ENCODE results near the gene GPC1. TPM values are rescaled to one million over a fixed set of nuclear protein-coding genes. Genes with fewer than 3 reads are reported as not detected.

The GPC1 gene, protein sequence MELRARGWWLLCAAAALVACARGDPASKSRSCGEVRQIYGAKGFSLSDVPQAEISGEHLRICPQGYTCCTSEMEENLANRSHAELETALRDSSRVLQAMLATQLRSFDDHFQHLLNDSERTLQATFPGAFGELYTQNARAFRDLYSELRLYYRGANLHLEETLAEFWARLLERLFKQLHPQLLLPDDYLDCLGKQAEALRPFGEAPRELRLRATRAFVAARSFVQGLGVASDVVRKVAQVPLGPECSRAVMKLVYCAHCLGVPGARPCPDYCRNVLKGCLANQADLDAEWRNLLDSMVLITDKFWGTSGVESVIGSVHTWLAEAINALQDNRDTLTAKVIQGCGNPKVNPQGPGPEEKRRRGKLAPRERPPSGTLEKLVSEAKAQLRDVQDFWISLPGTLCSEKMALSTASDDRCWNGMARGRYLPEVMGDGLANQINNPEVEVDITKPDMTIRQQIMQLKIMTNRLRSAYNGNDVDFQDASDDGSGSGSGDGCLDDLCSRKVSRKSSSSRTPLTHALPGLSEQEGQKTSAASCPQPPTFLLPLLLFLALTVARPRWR
- 49.0 and 65.5 TPM in 2 replicates for polyA plus RNA-seq (2012; rRNA removed)
- polyA plus RNA-seq (2012; cell fraction: cytosol; rRNA removed): 25.9 and 50.4 TPM in 2 replicates
- 183 TPM in 2 replicates for polyA plus RNA-seq (2012; cell fraction: nucleus; rRNA removed)

DNA sequence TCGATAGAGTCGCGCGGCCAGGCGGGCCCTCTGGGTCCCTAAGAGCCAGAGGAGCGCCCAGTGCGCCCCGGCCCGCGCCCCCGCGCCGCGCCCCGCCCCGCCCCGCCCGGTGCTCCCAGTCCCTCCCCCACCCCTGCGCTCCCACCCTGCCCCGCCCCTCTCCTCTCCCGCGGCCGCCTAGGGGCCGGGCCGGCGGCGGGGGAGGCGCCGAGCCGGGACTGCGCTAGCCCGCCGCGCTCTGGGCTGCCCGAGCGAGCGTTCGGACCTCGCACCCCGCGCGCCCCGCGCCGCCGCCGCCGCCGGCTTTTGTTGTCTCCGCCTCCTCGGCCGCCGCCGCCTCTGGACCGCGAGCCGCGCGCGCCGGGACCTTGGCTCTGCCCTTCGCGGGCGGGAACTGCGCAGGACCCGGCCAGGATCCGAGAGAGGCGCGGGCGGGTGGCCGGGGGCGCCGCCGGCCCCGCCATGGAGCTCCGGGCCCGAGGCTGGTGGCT, at the start of gene GPC1:
TSS of gene GPC1 (plus strand) at position 207 of the 491 bp plus-strand sequence. CDS start at position 463, 256 bp downstream.
- peak within 1 kb of the TSS; percentile 81 to 92 for H3K4me3 ChIP-seq (ENCODE audit: low read depth in 2 of 2, low read length in 1 of 2)
- TF ChIP-seq EP300 (IDR thresholded peaks at IDR 0.05; ENCODE audit: borderline replicate concordance in 1 of 2, low read depth in 1 of 2, low read length in 1 of 2) (0 out of 4 replicates have a peak, but pooled peaks of 1 of the 2 experiments have one; percentile 1), GABPA (IDR thresholded peaks at IDR 0.05; ENCODE audit: low read depth) (no peak), TEAD4 (IDR thresholded peaks at IDR 0.05; ENCODE audit: borderline replicate concordance, insufficient read depth) (no peak), FOSL2 (IDR thresholded peaks at IDR 0.05; ENCODE audit: borderline replicate concordance, low read depth) (no peak), NFIC (IDR thresholded peaks at IDR 0.05; ENCODE audit: borderline replicate concordance) (no peak), RXRA (IDR thresholded peaks at IDR 0.05; ENCODE audit: borderline replicate concordance, low read depth) (no peak), NRF1 (IDR thresholded peaks at IDR 0.05; ENCODE audit: low read depth, low read length) (peak; percentile 8; the same call in 1 of the 2 replicates), EZH2phosphoT487 (IDR thresholded peaks at IDR 0.05; ENCODE audit: borderline replicate concordance, low read depth) (no peak)
- TF ChIP-seq, protein P1, sequence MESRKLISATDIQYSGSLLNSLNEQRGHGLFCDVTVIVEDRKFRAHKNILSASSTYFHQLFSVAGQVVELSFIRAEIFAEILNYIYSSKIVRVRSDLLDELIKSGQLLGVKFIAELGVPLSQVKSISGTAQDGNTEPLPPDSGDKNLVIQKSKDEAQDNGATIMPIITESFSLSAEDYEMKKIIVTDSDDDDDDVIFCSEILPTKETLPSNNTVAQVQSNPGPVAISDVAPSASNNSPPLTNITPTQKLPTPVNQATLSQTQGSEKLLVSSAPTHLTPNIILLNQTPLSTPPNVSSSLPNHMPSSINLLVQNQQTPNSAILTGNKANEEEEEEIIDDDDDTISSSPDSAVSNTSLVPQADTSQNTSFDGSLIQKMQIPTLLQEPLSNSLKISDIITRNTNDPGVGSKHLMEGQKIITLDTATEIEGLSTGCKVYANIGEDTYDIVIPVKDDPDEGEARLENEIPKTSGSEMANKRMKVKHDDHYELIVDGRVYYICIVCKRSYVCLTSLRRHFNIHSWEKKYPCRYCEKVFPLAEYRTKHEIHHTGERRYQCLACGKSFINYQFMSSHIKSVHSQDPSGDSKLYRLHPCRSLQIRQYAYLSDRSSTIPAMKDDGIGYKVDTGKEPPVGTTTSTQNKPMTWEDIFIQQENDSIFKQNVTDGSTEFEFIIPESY (IDR thresholded peaks at IDR 0.05; ENCODE audit: borderline replicate concordance, low read depth): no peak
- TF ChIP-seq, protein P2, sequence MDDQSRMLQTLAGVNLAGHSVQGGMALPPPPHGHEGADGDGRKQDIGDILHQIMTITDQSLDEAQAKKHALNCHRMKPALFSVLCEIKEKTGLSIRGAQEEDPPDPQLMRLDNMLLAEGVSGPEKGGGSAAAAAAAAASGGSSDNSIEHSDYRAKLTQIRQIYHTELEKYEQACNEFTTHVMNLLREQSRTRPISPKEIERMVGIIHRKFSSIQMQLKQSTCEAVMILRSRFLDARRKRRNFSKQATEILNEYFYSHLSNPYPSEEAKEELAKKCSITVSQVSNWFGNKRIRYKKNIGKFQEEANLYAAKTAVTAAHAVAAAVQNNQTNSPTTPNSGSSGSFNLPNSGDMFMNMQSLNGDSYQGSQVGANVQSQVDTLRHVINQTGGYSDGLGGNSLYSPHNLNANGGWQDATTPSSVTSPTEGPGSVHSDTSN (IDR thresholded peaks at IDR 0.05): no peak
- TF ChIP-seq, protein P3, sequence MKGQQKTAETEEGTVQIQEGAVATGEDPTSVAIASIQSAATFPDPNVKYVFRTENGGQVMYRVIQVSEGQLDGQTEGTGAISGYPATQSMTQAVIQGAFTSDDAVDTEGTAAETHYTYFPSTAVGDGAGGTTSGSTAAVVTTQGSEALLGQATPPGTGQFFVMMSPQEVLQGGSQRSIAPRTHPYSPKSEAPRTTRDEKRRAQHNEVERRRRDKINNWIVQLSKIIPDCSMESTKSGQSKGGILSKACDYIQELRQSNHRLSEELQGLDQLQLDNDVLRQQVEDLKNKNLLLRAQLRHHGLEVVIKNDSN (IDR thresholded peaks at IDR 0.05; ENCODE audit: borderline replicate concordance, low read depth): no peak
- no peaks in the 10 kb centered on the region for H3K9me2 ChIP-seq
- peak within 1 kb of the TSS; percentile 87 for H3K9ac ChIP-seq
- no CpG with 5 or more reads among the region's 77 CpGs for WGBS (ENCODE audit: low lambda C conversion rate)
- peak within 1 kb of the TSS; percentile 100 for H3K4me2 ChIP-seq
- H3K36me3 ChIP-seq (replicated peaks in 1 of 2; ENCODE audit: control insufficient read depth in 1 of 2, insufficient read depth in 2 of 2, low read length in 1 of 2): no peaks in the 10 kb centered on the region
- H2AFZ ChIP-seq (ENCODE audit: low read depth): peak within 1 kb of the TSS; percentile 86
- CTCF ChIA-PET: interaction anchor here (0.9 to 2.1 kb wide), 11 partner anchors 10 to 292 kb away, joined by 3 to 29 read pairs (median 6); no protein-coding TSS in a partner anchor
- H3K27ac ChIP-seq (ENCODE audit: low read depth in 2 of 2, low read length in 1 of 2): peak within 1 kb of the TSS; percentile 66 to 74
- H3F3A ChIP-seq (replicated peaks; ENCODE audit: insufficient read depth): peaks cover 4% of the 10 kb centered on the region
- no peaks in the 10 kb centered on the region for H3K9me3 ChIP-seq
- H3K27me3 ChIP-seq (ENCODE audit: insufficient read depth): no peaks in the 10 kb centered on the region
- peaks cover 14 to 17% of the 10 kb centered on the region in 2 experiments; a peak in 2 of 4 replicates for H3K4me1 ChIP-seq (ENCODE audit: control insufficient read depth in 1 of 2, insufficient read depth in 2 of 2, low read depth in 1 of 2, low read length in 1 of 2)
- H4K20me1 ChIP-seq (ENCODE audit: insufficient read depth): peaks cover 38% of the 10 kb centered on the region
- POLR2A ChIA-PET: interaction anchor here (0.9 to 1.6 kb wide), 3 partner anchors 83 to 285 kb away, joined by 4 to 8 read pairs (median 4); no protein-coding TSS in a partner anchor
- H3K79me2 ChIP-seq (ENCODE audit: insufficient read depth): peaks cover 38% of the 10 kb centered on the region
- peak; percentile 96 for DNase-seq

Measured in SK-N-SH (cell line).